ENCODE data around the gene DLGAP3. TPM values are rescaled to one million over a fixed set of nuclear protein-coding genes. Genes with fewer than 3 reads are reported as not detected.

DLGAP3 gene
- total RNA-seq, 1 donor: not detected

GRCh38 chr1:34884536-34884935 lies 44.9 kb downstream of the DLGAP3 start:
- Histone ChIP-seq H3K79me2 (ENCODE audit: insufficient read depth, low read length) (no peaks in the 10 kb centered on the region), H3K4me3 (ENCODE audit: insufficient read depth, low read length) (no peak overlapping the region), H3K27me3 (ENCODE audit: insufficient read depth, low read length) (peaks cover 27% of the 10 kb centered on the region), H4K20me1 (ENCODE audit: insufficient read depth, low read length) (no peaks in the 10 kb centered on the region), H3K4me2 (ENCODE audit: insufficient read depth, low read length) (no peak overlapping the region), H2AFZ (ENCODE audit: low read length) (no peak overlapping the region), H3K9me3 (ENCODE audit: low read depth, low read length) (no peaks in the 10 kb centered on the region), H3K36me3 (ENCODE audit: insufficient read depth, low read length) (no peaks in the 10 kb centered on the region), H3K27ac (ENCODE audit: low read depth, low read length) (no peak overlapping the region), H3K4me1 (ENCODE audit: insufficient read depth, low read length) (peaks cover 6% of the 10 kb centered on the region)
- DNase-seq (ENCODE audit: insufficient read length, low spot score, missing footprints): no peak
- TF ChIP-seq CTCF (IDR thresholded peaks at IDR 0.05; ENCODE audit: extremely low read depth, low read depth, low read length): no peak

DNA sequence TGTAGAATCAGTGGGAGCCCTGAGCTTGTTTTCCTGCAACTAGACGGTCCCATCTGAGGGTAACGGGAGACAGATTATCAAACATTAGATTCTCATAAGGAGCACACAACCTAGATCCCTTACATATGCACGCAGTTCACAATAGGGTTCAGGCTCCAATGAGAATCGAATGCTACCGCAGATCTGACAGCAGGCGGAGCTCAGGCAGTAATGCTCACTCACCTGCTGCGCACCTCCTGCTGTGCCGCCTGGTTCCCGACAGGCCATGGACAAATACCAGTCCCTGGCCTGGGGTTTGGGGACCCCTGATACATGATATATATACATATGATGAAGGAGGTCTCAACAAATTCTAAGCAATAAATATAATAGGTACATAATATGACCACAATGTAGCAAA lies 50.2 kb downstream of the DLGAP3 start:
- no peaks in the 10 kb centered on the region for H3K9me3 ChIP-seq (ENCODE audit: low read depth, low read length)
- no peak overlapping the region for H3K4me3 ChIP-seq (ENCODE audit: insufficient read depth, low read length)
- H3K4me2 ChIP-seq (ENCODE audit: insufficient read depth, low read length): no peak overlapping the region
- no peaks in the 10 kb centered on the region for H3K79me2 ChIP-seq (ENCODE audit: insufficient read depth, low read length)
- H4K20me1 ChIP-seq (ENCODE audit: insufficient read depth, low read length): no peaks in the 10 kb centered on the region
- TF ChIP-seq CTCF (IDR thresholded peaks at IDR 0.05; ENCODE audit: extremely low read depth, low read depth, low read length): no peak
- H3K27me3 ChIP-seq (ENCODE audit: insufficient read depth, low read length): peaks cover 24% of the 10 kb centered on the region
- H3K36me3 ChIP-seq (ENCODE audit: insufficient read depth, low read length): no peaks in the 10 kb centered on the region
- no peak for DNase-seq (ENCODE audit: insufficient read length, low spot score, missing footprints)
- H2AFZ ChIP-seq (ENCODE audit: low read length): no peak overlapping the region
- H3K4me1 ChIP-seq (ENCODE audit: insufficient read depth, low read length): no peaks in the 10 kb centered on the region
- no peak overlapping the region for H3K27ac ChIP-seq (ENCODE audit: low read depth, low read length)

DNA sequence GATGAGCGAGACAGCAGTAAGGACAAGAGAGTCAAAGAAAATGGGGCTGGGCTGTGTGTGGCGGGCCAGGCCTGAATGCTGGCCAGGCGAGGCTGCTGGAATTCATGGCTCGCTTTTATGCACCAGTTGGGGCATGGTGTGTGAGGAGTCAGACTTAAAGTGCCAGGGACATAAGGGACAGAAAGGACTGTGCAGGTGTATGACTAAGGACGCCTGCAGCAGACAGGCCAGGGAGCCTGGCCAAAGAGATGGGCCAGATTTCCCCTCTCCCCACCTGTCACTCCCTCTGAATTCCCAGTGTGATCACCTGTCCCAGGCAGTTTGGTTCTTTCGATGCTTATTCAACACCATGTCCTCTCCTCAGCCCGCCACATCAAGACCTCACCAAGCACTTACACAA lies 53.0 kb downstream of the DLGAP3 start:
- Histone ChIP-seq H3K4me3 (ENCODE audit: insufficient read depth, low read length) (no peak overlapping the region), H3K4me1 (ENCODE audit: insufficient read depth, low read length) (no peaks in the 10 kb centered on the region), H2AFZ (ENCODE audit: low read length) (no peak overlapping the region), H3K4me2 (ENCODE audit: insufficient read depth, low read length) (no peak overlapping the region), H3K79me2 (ENCODE audit: insufficient read depth, low read length) (no peaks in the 10 kb centered on the region), H3K9me3 (ENCODE audit: low read depth, low read length) (no peaks in the 10 kb centered on the region), H4K20me1 (ENCODE audit: insufficient read depth, low read length) (no peaks in the 10 kb centered on the region), H3K27ac (ENCODE audit: low read depth, low read length) (no peak overlapping the region), H3K36me3 (ENCODE audit: insufficient read depth, low read length) (no peaks in the 10 kb centered on the region), H3K27me3 (ENCODE audit: insufficient read depth, low read length) (peaks cover 32% of the 10 kb centered on the region)
- DNase-seq (ENCODE audit: insufficient read length, low spot score, missing footprints): no peak
- no peak for TF ChIP-seq CTCF (IDR thresholded peaks at IDR 0.05; ENCODE audit: extremely low read depth, low read depth, low read length)

DNA sequence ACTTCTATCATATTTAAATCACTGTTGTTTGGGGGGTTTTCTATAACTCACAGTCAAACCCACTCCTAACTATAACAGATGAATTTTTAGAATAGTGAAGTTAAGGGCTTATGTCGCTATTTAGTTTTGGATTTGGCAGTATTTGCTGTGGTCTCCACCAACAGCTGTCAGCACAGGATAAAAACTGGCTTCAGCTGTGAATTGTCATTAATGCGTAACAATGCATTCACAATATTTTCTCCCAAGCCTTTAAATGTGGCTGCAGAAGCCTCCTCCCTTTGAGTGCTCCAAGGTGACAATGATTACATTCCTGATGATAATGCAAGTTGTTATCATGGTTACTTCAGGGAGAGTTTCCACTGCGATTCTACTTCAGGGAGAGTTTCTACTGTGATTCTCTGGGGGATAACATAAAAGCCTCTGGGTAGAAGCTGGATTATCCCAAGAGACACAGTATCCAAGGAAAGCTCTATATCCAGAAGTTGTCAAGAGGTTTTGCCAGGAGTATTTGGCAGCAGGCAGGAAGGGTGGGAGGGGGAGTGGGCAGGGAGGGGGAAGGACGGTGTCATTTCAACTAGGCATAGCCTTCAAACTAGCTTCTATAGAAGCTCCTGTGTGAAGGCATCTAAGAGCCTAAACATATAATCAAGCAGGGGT lies 55.0 kb downstream of the DLGAP3 start:
- H3K4me2 ChIP-seq (ENCODE audit: insufficient read depth, low read length): no peak overlapping the region
- H3K27ac ChIP-seq (ENCODE audit: low read depth, low read length): no peak overlapping the region
- H3K36me3 ChIP-seq (ENCODE audit: insufficient read depth, low read length): no peaks in the 10 kb centered on the region
- H4K20me1 ChIP-seq (ENCODE audit: insufficient read depth, low read length): no peaks in the 10 kb centered on the region
- no peaks in the 10 kb centered on the region for H3K4me1 ChIP-seq (ENCODE audit: insufficient read depth, low read length)
- H3K9me3 ChIP-seq (ENCODE audit: low read depth, low read length): no peaks in the 10 kb centered on the region
- H3K79me2 ChIP-seq (ENCODE audit: insufficient read depth, low read length): no peaks in the 10 kb centered on the region
- no peak for DNase-seq (ENCODE audit: insufficient read length, low spot score, missing footprints)
- TF ChIP-seq CTCF (IDR thresholded peaks at IDR 0.05; ENCODE audit: extremely low read depth, low read depth, low read length): no peak
- no peak overlapping the region for H2AFZ ChIP-seq (ENCODE audit: low read length)
- H3K4me3 ChIP-seq (ENCODE audit: insufficient read depth, low read length): no peak overlapping the region
- H3K27me3 ChIP-seq (ENCODE audit: insufficient read depth, low read length): peaks cover 32% of the 10 kb centered on the region
